ENCODE measurements around the gene TMEM91.
"Not testable (repeated sequence)": the region's sequence is repeated elsewhere in the genome, so short reads cannot be mapped to it uniquely, and the experiment has no call there.

The TMEM91 gene

GRCh38 chr19:41341669-41342490, 34.5 kb upstream of the TMEM91 start:
- no peak for DNase-seq (ENCODE audit: extremely low spot score)
- CTCF ChIA-PET: interaction anchor here (5.1 kb wide), 1 partner anchor 10 kb away, joined by 27 read pairs; the partner anchor contains the start of gene TGFB1
- POLR2A ChIA-PET: interaction anchor here (0.7 kb wide), 1 partner anchor 21 kb away, joined by 3 read pairs; no protein-coding TSS in a partner anchor
- peak; percentile 19 for TF ChIP-seq CTCF (IDR thresholded peaks at IDR 0.05; ENCODE audit: control extremely low read depth, extremely low read depth, low read depth, missing control alignments)

GRCh38 chr19:41344162-41344561, 32.2 kb upstream of the TMEM91 start:
- CTCF ChIA-PET: interaction anchor here (1.0 kb wide), 1 partner anchor 9 kb away, joined by 6 read pairs; no protein-coding TSS in a partner anchor
- POLR2A ChIA-PET: no interaction called here
- no peak for DNase-seq (ENCODE audit: extremely low spot score)
- TF ChIP-seq CTCF (IDR thresholded peaks at IDR 0.05; ENCODE audit: control extremely low read depth, extremely low read depth, low read depth, missing control alignments): no peak

GRCh38 chr19:41346916-41347315, 29.4 kb upstream of the TMEM91 start:
- CTCF ChIA-PET: interaction anchor here (0.7 to 1.9 kb wide), 5 partner anchors 8 to 143 kb away, joined by 3 to 5 read pairs (median 4); no protein-coding TSS in a partner anchor
- POLR2A ChIA-PET; DNase-seq (ENCODE audit: extremely low spot score): not testable (repeated sequence)

- ChIA-PET CTCF (interaction anchor here (1.0 to 6.7 kb wide), 11 partner anchors 10 to 146 kb away, joined by 3 to 68 read pairs (median 14); partner anchors contain the start of genes B9D2 and CCDC97), POLR2A (interaction anchor here (0.5 to 3.2 kb wide), 4 partner anchors 14 to 181 kb away, joined by 3 to 25 read pairs (median 3); partner anchors contain the start of gene B9D2)
- peak; percentile 40 for DNase-seq (ENCODE audit: extremely low spot score)
- TF ChIP-seq CTCF (IDR thresholded peaks at IDR 0.05; ENCODE audit: control extremely low read depth, extremely low read depth, low read depth, missing control alignments): no peak
Observed at GRCh38 chr19:41350735-41351338, 25.5 kb upstream of the TMEM91 start.

- DNase-seq (ENCODE audit: extremely low spot score): peak; percentile 91
- no peak for TF ChIP-seq CTCF (IDR thresholded peaks at IDR 0.05; ENCODE audit: control extremely low read depth, extremely low read depth, low read depth, missing control alignments)
- POLR2A ChIA-PET: interaction anchor here (0.5 to 3.2 kb wide), 9 partner anchors 13 to 180 kb away, joined by 3 to 25 read pairs (median 3); partner anchors contain the start of gene B9D2
- CTCF ChIA-PET: interaction anchor here (1.0 to 6.7 kb wide), 18 partner anchors 9 to 149 kb away, joined by 3 to 68 read pairs (median 6); partner anchors contain the start of genes B9D2 and CCDC97
Observed at GRCh38 chr19:41351339-41352245, 24.7 kb upstream of the TMEM91 start.

- TF ChIP-seq CTCF (IDR thresholded peaks at IDR 0.05; ENCODE audit: control extremely low read depth, extremely low read depth, low read depth, missing control alignments): no peak
- no peak for DNase-seq (ENCODE audit: extremely low spot score)
- POLR2A ChIA-PET: interaction anchor here (0.6 to 3.2 kb wide), 4 partner anchors 12 to 148 kb away, joined by 3 to 25 read pairs (median 4); partner anchors contain the start of gene B9D2
- CTCF ChIA-PET: interaction anchor here (1.0 to 6.7 kb wide), 20 partner anchors 8 to 573 kb away, joined by 3 to 68 read pairs (median 6); partner anchors contain the start of genes B9D2 and CCDC97
Observed at GRCh38 chr19:41352279-41352608, 24.1 kb upstream of the TMEM91 start.

All from GM10248 (cell line).